ENCODE measurements around the gene VENTX.

The VENTX gene

DNA sequence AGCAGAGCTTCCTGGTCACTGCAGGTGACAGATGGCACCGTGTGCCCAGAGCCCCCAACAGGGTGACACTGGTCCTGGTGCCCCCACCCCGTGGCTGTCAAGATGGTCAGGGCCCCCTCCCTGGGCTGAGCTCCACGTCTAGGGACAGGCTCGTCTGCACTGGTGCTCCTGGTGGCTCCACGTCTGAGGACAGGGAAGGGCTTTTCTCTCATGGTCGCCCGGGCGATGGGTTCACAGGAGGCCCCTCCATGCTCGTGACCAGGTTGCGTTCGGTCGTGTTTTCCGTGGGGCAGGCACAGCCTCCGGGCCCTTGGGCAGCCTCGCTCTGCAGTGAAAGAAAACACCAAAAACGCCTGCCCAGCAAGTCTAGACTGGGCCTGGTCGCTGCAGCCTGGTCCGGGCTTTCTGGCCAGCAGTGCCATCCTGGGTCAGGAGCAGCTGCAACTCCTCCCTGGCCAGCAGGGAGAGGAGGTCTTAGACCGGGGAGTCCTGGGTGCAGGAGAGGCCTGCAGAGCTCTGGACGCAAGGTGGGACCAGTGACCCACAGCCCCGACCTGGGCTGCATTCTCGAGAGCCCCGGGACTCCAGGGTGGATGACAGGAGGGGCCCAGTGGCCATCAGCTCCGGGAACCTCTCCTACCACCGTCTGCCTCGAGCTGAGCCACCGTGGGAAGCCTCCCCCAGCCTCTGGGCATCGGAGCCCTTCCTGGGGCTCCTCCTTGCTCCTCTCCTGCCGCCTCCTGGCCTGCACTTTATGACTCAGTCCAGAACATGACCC lies 35.5 kb upstream of the VENTX start:
- FAIRE-seq, result no peak

DNA sequence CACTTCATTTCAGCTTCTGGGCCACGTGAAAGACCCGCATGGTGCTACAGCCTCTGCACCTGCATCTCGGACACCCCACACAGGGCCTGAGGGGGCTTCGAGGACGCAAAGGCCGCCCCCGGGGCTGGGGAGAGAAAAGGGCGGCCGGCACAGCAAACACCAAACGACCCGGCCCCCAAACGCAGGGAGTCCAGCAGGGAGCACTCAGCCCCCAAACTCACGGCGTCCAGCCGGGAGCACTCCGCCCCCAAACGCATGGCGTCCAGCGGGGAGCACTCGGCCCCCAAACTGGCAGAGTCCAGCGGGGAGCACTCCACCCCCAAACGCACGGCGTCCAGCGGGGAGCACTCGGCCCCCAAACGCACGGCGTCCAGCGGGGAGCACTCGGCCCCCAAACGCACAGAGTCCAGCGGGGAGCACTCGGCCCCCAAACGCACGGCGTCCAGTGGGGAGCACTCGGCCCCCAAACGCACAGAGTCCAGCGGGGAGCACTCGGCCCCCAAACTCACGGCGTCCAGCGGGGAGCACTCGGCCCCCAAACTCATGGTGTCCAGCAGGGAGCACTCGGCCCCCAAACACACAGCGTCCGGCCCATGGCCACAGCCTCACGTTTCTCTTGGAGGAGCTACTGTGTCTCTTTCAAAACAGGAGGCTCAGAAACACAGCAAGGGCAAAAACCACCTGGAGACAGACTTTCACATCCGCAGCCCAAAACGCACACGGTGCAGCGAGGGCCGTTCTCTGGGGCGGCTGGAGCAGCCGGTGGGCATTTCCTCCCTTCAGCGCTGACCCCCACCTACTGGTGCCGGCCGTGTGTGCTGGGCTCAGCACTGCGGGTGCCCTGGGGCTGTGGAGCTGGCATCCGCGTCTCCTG lies 34.6 kb upstream of the VENTX start:
- DNase-seq (ENCODE audit: low spot score) (no peak), FAIRE-seq (no peak)

More for the DNA sequence above, 35.5 kb upstream of the VENTX start:
- no peak for DNase-seq (ENCODE audit: low spot score)

DNA sequence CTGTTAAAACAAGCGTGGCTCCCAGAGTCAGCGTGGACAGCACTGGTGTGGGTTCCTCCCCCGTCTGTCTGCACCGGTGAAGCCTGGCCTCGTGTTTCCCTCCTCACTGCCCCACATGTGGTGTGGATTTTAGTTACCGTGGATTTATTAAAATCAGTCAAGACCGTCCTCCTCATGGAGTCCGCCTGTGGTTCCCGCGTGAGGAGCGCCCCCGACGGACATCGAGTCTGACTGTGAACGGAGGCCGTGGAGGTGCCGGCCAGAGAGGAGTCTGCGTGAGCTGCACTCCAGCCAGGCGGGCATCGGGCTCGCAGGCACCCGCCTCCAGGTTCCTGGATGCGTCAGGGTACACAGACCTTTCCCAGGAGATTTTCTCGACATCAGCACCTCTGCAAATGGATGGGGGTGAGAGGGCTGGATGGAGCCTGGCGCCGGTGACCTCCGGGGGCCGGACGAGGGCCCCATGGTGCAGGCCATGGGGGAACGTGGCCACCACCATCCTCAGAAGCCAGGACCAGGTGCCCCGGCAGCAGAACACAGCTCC lies 33.9 kb upstream of the VENTX start:
- DNase-seq (ENCODE audit: low spot score) (no peak), FAIRE-seq (no peak)

DNA sequence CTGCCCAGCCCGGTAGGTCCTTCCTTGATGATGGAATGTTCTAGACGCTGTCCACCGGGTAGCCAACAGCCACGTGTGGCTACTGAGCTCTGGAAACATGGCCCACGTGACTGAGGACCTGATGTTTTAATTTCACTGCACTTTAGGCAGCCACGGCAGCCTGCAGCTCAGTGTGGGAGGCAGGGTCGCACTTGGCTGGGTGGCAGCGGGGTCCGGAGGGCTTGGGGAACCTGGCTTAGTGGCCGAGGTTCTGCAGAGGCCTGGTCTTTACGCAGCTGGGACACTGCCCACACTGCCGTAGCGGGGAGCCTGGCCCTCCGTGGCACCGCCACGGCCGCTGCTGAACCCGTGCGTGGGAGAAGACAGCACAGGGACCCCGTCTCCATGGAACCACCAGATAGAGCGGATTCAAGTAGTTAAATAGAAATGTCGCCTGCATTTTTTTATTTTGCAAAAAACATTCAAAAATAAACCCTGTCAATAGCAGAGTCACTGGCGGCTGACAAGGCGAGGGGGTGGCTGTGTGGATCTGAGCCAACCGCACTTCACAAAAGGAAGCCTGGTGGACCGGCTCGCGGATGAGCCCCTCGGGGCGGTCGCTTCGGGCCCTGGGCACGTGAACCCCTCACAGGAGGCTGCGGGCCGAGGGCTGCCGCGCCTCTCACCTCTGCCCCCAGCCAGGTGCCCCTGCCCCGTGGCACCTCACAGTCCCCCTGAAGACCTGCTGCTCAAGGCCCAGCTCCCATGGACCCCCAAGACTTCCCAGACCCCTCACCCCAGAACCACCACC lies 33.2 kb upstream of the VENTX start:
- DNase-seq (ENCODE audit: low spot score) (no peak), FAIRE-seq (no peak)

- no peak for DNase-seq (ENCODE audit: low spot score)
- FAIRE-seq, result no peak
These were observed 32.5 kb upstream of the VENTX start for GRCh38 chr10:133205146-133205545.

- DNase-seq (ENCODE audit: low spot score), result no peak
- no peak for FAIRE-seq
These were observed 31.2 kb upstream of the VENTX start for GRCh38 chr10:133206356-133207040.

DNA sequence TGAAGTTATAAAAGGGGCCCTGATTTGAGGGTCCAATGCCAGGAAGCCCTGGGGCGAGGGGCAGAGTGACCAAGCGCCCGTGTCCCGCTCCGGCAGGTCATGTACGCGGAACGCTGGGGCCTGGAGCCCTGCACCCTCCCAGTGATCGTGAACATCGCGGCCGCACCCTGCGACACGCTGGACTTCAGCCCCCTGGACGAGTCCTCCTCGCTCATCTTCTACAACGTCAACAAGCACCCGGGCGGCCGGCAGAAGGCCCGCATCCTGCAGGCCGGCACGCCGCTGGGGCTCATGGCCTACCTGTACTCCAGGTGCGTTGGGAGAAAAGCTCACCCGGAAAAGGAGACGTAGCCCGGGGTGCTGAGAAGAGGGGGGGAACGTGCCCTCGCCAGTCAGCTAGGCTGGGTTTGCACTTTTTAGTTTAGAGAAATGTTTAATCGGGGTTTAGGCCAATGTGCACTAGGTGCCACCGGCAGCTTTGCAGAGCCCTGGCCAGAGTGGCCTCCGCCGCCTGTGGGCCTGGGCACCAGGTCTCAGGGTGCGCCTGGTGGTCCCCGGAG lies 30.5 kb upstream of the VENTX start:
- DNase-seq (ENCODE audit: low spot score) (no peak), FAIRE-seq (no peak)

GRCh38 chr10:133207627-133208026 lies 30.0 kb upstream of the VENTX start:
- FAIRE-seq (no peak), DNase-seq (ENCODE audit: low spot score) (no peak)

DNA sequence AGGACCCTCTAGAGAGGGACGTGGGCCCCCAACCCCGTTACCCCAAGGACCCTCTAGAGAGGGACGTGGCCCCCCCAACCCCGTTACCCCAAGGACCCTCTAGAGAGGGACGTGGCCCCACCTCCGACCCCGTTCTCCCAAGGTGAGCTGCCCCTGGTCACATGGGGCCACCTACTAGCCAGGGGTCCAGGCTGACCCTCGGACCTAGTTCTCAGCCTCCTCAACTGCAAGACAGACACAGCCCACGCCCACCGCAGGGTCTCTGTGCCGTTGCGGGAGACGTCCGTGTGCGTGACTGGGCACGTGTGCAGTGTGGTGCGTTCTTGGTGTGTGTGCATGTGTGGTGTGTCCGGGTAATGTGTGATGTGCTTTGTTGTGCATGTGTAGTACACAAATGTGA lies 29.2 kb upstream of the VENTX start:
- no peak for FAIRE-seq

GRCh38 chr10:133209117-133209516 lies 28.5 kb upstream of the VENTX start:
- FAIRE-seq, result no peak
- DNase-seq (ENCODE audit: low spot score), result no peak

More for the DNA sequence above, 29.2 kb upstream of the VENTX start:
- DNase-seq (ENCODE audit: low spot score), result no peak

- FAIRE-seq (no peak), DNase-seq (ENCODE audit: low spot score) (no peak)
These were observed 28.0 kb upstream of the VENTX start for GRCh38 chr10:133209641-133210040.

- DNase-seq (ENCODE audit: low spot score) (no peak), FAIRE-seq (no peak)
These were observed 27.1 kb upstream of the VENTX start for GRCh38 chr10:133210398-133211140.

GRCh38 chr10:133211141-133211830 lies 26.4 kb upstream of the VENTX start:
- DNase-seq (ENCODE audit: low spot score) (no peak), FAIRE-seq (no peak)

DNA sequence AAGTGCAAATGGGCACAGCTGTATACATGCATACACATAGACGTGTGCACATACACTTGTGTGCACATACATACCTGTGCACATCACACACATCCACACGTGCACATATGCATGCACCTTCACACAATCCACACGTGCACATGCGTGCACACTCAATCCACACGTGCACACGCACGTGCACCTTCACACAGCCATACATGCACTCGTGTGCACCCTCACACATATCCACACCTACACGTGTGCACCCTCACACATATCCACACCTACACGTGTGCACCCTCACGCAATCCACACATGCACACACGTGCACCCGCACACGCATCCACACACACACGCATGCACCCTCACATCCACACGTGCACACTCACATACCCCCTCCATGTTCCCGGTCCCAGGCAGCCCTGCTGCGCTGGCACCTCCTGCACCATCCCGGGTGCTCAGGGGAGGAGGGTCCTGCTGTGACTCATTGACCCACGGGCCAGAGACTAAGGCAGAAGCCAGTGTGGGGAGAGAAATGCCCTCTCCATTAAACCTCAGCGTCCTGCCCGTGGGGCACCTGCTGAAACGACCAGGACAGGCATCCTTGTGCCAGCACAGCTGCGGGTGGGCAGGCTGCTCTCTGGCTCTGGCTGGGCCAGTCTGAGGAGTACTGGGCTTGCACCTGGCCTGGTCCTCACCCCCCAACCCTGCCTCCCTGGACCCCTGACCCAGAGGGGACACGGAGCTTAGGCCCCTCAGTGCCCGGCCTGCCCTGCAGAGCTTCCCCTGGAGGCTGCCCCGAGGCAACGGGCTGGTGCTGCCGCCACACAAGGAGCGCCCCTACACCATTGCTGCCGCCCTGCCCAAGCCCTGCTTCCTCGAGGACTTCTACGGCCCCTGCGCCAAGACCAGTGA lies 25.4 kb upstream of the VENTX start:
- no peak for FAIRE-seq

DNA sequence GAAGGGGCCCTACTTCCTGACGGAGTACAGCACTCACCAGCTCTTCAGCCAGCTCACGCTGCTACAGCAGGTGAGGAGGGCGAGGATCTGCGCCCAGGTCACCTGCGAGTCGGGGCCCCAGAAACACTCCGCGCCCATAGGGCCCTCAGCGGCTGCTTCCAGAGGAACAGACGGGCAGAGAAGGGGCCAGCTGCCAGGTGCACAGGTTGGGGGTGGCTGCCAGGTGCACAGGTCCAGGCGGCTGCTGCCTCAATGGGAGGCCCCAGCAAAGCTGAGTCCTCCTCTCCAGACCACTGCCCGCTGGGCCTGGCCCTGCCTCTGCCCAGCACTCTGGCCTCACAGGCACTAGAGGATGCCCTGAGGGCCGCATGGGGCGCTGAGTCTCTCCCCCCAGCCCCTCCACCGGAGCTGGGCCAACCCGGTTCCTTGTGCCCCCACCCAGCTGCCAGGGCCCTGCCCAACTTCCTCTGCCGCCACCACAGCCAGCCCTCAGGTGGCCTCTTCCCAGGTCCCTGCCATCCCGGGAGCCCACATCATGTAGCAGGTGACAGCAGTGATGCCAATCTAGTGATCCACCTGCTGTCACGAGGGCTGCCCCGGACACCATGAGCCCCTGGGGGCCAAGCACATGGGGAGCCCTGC lies 24.7 kb upstream of the VENTX start:
- no peak for FAIRE-seq

More for the DNA sequence above, 25.4 kb upstream of the VENTX start:
- no peak for DNase-seq (ENCODE audit: low spot score)

GRCh38 chr10:133213641-133214467 lies 23.8 kb upstream of the VENTX start:
- DNase-seq (ENCODE audit: low spot score) (no peak), FAIRE-seq (no peak)

More for the DNA sequence above, 24.7 kb upstream of the VENTX start:
- no peak for DNase-seq (ENCODE audit: low spot score)

All from RCC 7860 (cell line).